GM18508 (cell line): ENCODE data around the gene TLCD3B.
"Not testable (repeated sequence)": the region's sequence is repeated elsewhere in the genome, so short reads cannot be mapped to it uniquely, and the experiment has no call there.

Experiments
- ATAC-seq: cut with Tn5 transposase; IDR thresholded peaks from one replicate; pipeline ENCODE4 v1.9.1; 2021; ENCODE audit warnings: moderate number of reproducible peaks; ENCODE audit not compliant: insufficient read depth, unreplicated experiment

TLCD3B gene

GRCh38 chr16:30063278-30063892 lies 32.3 kb upstream of the TLCD3B start:
- no peak for ATAC-seq

GRCh38 chr16:30060836-30061554 lies 29.9 kb upstream of the TLCD3B start:
- no peak for ATAC-seq

GRCh38 chr16:30060346-30060745 lies 29.3 kb upstream of the TLCD3B start:
- no peak for ATAC-seq

GRCh38 chr16:30054959-30055553 lies 24.0 kb upstream of the TLCD3B start:
- no peak for ATAC-seq

- ATAC-seq: no peak
These were observed 23.4 kb upstream of the TLCD3B start for GRCh38 chr16:30054451-30054850.

GRCh38 chr16:30053376-30054015 lies 22.4 kb upstream of the TLCD3B start:
- no peak for ATAC-seq

GRCh38 chr16:30052671-30053372 lies 21.8 kb upstream of the TLCD3B start:
- ATAC-seq: no peak

GRCh38 chr16:30051518-30051917 lies 20.4 kb upstream of the TLCD3B start:
- ATAC-seq: no peak

- no peak for ATAC-seq
These were observed 18.8 kb upstream of the TLCD3B start for GRCh38 chr16:30049871-30050270.

GRCh38 chr16:30046588-30046987 lies 15.5 kb upstream of the TLCD3B start:
- no peak for ATAC-seq

GRCh38 chr16:30046178-30046577 lies 15.1 kb upstream of the TLCD3B start:
- ATAC-seq: no peak

- ATAC-seq: no peak
These were observed 10.8 kb upstream of the TLCD3B start for GRCh38 chr16:30041841-30042240.

- not testable (repeated sequence) for ATAC-seq
These were observed 9.6 kb upstream of the TLCD3B start for GRCh38 chr16:30040690-30041089.

- no peak for ATAC-seq
These were observed 9.2 kb upstream of the TLCD3B start for GRCh38 chr16:30040221-30040620.

- ATAC-seq: no peak
These were observed 2.2 kb upstream of the TLCD3B start for GRCh38 chr16:30033270-30033669.

GRCh38 chr16:30032083-30032819 lies 1.2 kb upstream of the TLCD3B start:
- no peak for ATAC-seq

GRCh38 chr16:30031477-30031918 lies 427 bp upstream of the TLCD3B start:
- no peak for ATAC-seq

- no peak for ATAC-seq
These were observed 923 bp downstream of the TLCD3B start for GRCh38 chr16:30030011-30030685.

GRCh38 chr16:30028438-30029076 lies 2.5 kb downstream of the TLCD3B start:
- no peak for ATAC-seq
